BLaER1 (cell line): Measurements from ENCODE around the gene MAML3.

Experiments
- H3K27ac ChIP-seq: shearing (Covaris generic); formaldehyde crosslinking; 2 replicates; pipeline ENCODE4 v1.8.1; 2022
- H3K27me3 ChIP-seq: shearing (Covaris generic); formaldehyde crosslinking; 2 replicates; pipeline ENCODE4 v1.8.1; 2022
- H3K36me3 ChIP-seq: shearing (Covaris generic); formaldehyde crosslinking; 2 replicates; pipeline ENCODE4 v1.8.1; 2022
- H3K4me1 ChIP-seq: shearing (Covaris generic); formaldehyde crosslinking; 2 replicates; pipeline ENCODE4 v1.8.1; 2022
- H3K4me2 ChIP-seq: shearing (Covaris generic); formaldehyde crosslinking; 2 replicates; pipeline ENCODE4 v1.8.1; 2022
- H3K4me3 ChIP-seq: shearing (Covaris generic); formaldehyde crosslinking; 2 replicates; pipeline ENCODE4 v1.8.1; 2022
- H3K9ac ChIP-seq: shearing (Covaris generic); formaldehyde crosslinking; 2 replicates; pipeline ENCODE4 v1.8.1; 2022
- H3K9me3 ChIP-seq: shearing (Covaris generic); formaldehyde crosslinking; 2 replicates; pipeline ENCODE4 v1.8.1; 2022
- H4K20me1 ChIP-seq: shearing (Covaris generic); formaldehyde crosslinking; 2 replicates; pipeline ENCODE4 v1.8.1; 2022
- Cebpa-rat ChIP-seq: shearing (Covaris generic); IDR thresholded peaks from 2 replicates; pipeline ENCODE4 v1.8.1; 2022

Gene MAML3

GRCh38 chr4:139899346-139899745 lies 254.6 kb downstream of the MAML3 start:
- Histone ChIP-seq H3K27me3 (no peaks in the 10 kb centered on the region), H3K36me3 (no peaks in the 10 kb centered on the region), H3K4me1 (peaks cover 11% of the 10 kb centered on the region; the same call in 1 of the 2 replicates), H3K4me3 (no peak overlapping the region), H3K27ac (no peak overlapping the region), H4K20me1 (peaks cover 18% of the 10 kb centered on the region), H3K9ac (no peak overlapping the region), H3K4me2 (no peak overlapping the region), H3K9me3 (no peaks in the 10 kb centered on the region)
- no peak for TF ChIP-seq Cebpa-rat

GRCh38 chr4:139898293-139898692 lies 255.7 kb downstream of the MAML3 start:
- Histone ChIP-seq H3K4me1 (peaks cover 11% of the 10 kb centered on the region; the same call in 1 of the 2 replicates), H4K20me1 (peaks cover 18% of the 10 kb centered on the region), H3K36me3 (no peaks in the 10 kb centered on the region), H3K27ac (no peak overlapping the region), H3K9me3 (no peaks in the 10 kb centered on the region), H3K9ac (no peak overlapping the region), H3K4me2 (peak overlapping the region; percentile 33), H3K27me3 (no peaks in the 10 kb centered on the region), H3K4me3 (no peak overlapping the region)
- no peak for TF ChIP-seq Cebpa-rat

GRCh38 chr4:139896091-139896604 lies 257.8 kb downstream of the MAML3 start:
- H3K9me3 ChIP-seq: no peaks in the 10 kb centered on the region
- peaks cover 11% of the 10 kb centered on the region; the same call in 1 of the 2 replicates for H3K4me1 ChIP-seq
- no peak overlapping the region for H3K27ac ChIP-seq
- H3K4me2 ChIP-seq: no peak overlapping the region
- no peak overlapping the region for H3K9ac ChIP-seq
- peaks cover 7% of the 10 kb centered on the region for H4K20me1 ChIP-seq
- no peak for TF ChIP-seq Cebpa-rat
- no peaks in the 10 kb centered on the region for H3K36me3 ChIP-seq
- H3K4me3 ChIP-seq: no peak overlapping the region
- no peaks in the 10 kb centered on the region for H3K27me3 ChIP-seq

- H3K36me3 ChIP-seq: peaks cover 22% of the 10 kb centered on the region
- H3K4me2 ChIP-seq: no peak overlapping the region
- H3K4me1 ChIP-seq: peaks cover 9% of the 10 kb centered on the region; the same call in 1 of the 2 replicates
- no peak overlapping the region for H3K9ac ChIP-seq
- no peak overlapping the region for H3K27ac ChIP-seq
- no peaks in the 10 kb centered on the region for H3K27me3 ChIP-seq
- TF ChIP-seq Cebpa-rat: no peak
- H3K9me3 ChIP-seq: no peaks in the 10 kb centered on the region
- H3K4me3 ChIP-seq: no peak overlapping the region
- H4K20me1 ChIP-seq: peaks cover 6% of the 10 kb centered on the region; the same call in 1 of the 2 replicates
These were observed 260.2 kb downstream of the MAML3 start for GRCh38 chr4:139893801-139894200.

GRCh38 chr4:139892973-139893736 lies 260.8 kb downstream of the MAML3 start:
- Histone ChIP-seq H3K4me1 (peaks cover 3% of the 10 kb centered on the region; the same call in 1 of the 2 replicates), H4K20me1 (peaks cover 10% of the 10 kb centered on the region), H3K27ac (no peak overlapping the region), H3K27me3 (no peaks in the 10 kb centered on the region), H3K9me3 (no peaks in the 10 kb centered on the region), H3K36me3 (peaks cover 28% of the 10 kb centered on the region), H3K4me3 (no peak overlapping the region), H3K4me2 (no peak overlapping the region), H3K9ac (no peak overlapping the region)
- TF ChIP-seq Cebpa-rat: no peak

GRCh38 chr4:139890816-139891215 lies 263.2 kb downstream of the MAML3 start:
- Histone ChIP-seq H3K9me3 (no peaks in the 10 kb centered on the region), H3K9ac (no peak overlapping the region), H3K27me3 (no peaks in the 10 kb centered on the region), H3K4me2 (no peak overlapping the region), H3K4me3 (no peak overlapping the region), H3K27ac (no peak overlapping the region), H3K4me1 (no peaks in the 10 kb centered on the region), H3K36me3 (peaks cover 28% of the 10 kb centered on the region), H4K20me1 (peaks cover 19% of the 10 kb centered on the region)
- TF ChIP-seq Cebpa-rat: no peak

GRCh38 chr4:139889901-139890300 lies 264.1 kb downstream of the MAML3 start:
- H3K4me3 ChIP-seq: no peak overlapping the region
- no peak overlapping the region for H3K9ac ChIP-seq
- no peaks in the 10 kb centered on the region for H3K27me3 ChIP-seq
- TF ChIP-seq Cebpa-rat: no peak
- no peaks in the 10 kb centered on the region for H3K9me3 ChIP-seq
- H3K4me1 ChIP-seq: no peaks in the 10 kb centered on the region
- H3K4me2 ChIP-seq: no peak overlapping the region
- no peak overlapping the region for H3K27ac ChIP-seq
- H4K20me1 ChIP-seq: peaks cover 19% of the 10 kb centered on the region
- peaks cover 28% of the 10 kb centered on the region for H3K36me3 ChIP-seq

- Histone ChIP-seq H3K27me3 (no peaks in the 10 kb centered on the region), H3K27ac (no peak overlapping the region), H3K36me3 (peaks cover 28% of the 10 kb centered on the region), H3K4me2 (no peak overlapping the region), H3K4me1 (no peaks in the 10 kb centered on the region), H3K4me3 (no peak overlapping the region), H4K20me1 (peaks cover 19% of the 10 kb centered on the region), H3K9ac (no peak overlapping the region), H3K9me3 (no peaks in the 10 kb centered on the region)
- TF ChIP-seq Cebpa-rat: no peak
These were observed 264.7 kb downstream of the MAML3 start for GRCh38 chr4:139889264-139889663.

GRCh38 chr4:139887962-139888735 lies 265.8 kb downstream of the MAML3 start:
- peaks cover 19% of the 10 kb centered on the region for H4K20me1 ChIP-seq
- H3K36me3 ChIP-seq: peaks cover 28% of the 10 kb centered on the region
- H3K9ac ChIP-seq: no peak overlapping the region
- no peaks in the 10 kb centered on the region for H3K27me3 ChIP-seq
- H3K9me3 ChIP-seq: no peaks in the 10 kb centered on the region
- TF ChIP-seq Cebpa-rat: no peak
- H3K4me3 ChIP-seq: no peak overlapping the region
- no peaks in the 10 kb centered on the region for H3K4me1 ChIP-seq
- H3K4me2 ChIP-seq: no peak overlapping the region
- no peak overlapping the region for H3K27ac ChIP-seq

- Histone ChIP-seq H3K9ac (no peak overlapping the region), H3K9me3 (no peaks in the 10 kb centered on the region), H3K4me2 (no peak overlapping the region), H3K27ac (no peak overlapping the region), H3K36me3 (peaks cover 35% of the 10 kb centered on the region), H3K4me3 (no peak overlapping the region), H3K4me1 (no peaks in the 10 kb centered on the region), H3K27me3 (no peaks in the 10 kb centered on the region), H4K20me1 (peaks cover 19% of the 10 kb centered on the region; the same call in 1 of the 2 replicates)
- no peak for TF ChIP-seq Cebpa-rat
These were observed 266.6 kb downstream of the MAML3 start for GRCh38 chr4:139887376-139887802.
